GM12892 (cell line): Measurements from ENCODE around the gene PRDX6.

Experiments used
- POLR2A ChIP-seq: IDR thresholded peaks from 2 replicates; pipeline ENCODE4 v1.6.1; 2011; ENCODE audit warnings: low read depth, low read length, control low read depth
- POLR2AphosphoS5 ChIP-seq: IDR thresholded peaks from 2 replicates; pipeline ENCODE4 v1.6.1; 2011; ENCODE audit warnings: low read depth, low read length, control low read depth

- no peak for TF ChIP-seq POLR2A
- TF ChIP-seq POLR2AphosphoS5: no peak
Observed at GRCh38 chr1:173532237-173532636, 55.1 kb downstream of the PRDX6 start.
